Chondrocyte (in vitro differentiated cells): ENCODE data around the gene VPS13C. TPM values are rescaled to one million over a fixed set of nuclear protein-coding genes. Genes with fewer than 3 reads are reported as not detected.

Source experiments
- DNase-seq: peaks from one replicate; pipeline ENCODE4 v3.0.0; 2021; ENCODE audit warnings: mixed read lengths, low spot score
- H3K27ac Mint-ChIP-seq: one replicate; pipeline ENCODE4 v1.8.0; 2021; ENCODE audit warnings: mild to moderate bottlenecking, moderate library complexity, mixed read lengths; ENCODE audit not compliant: unreplicated experiment
- H3K27me3 Mint-ChIP-seq: 2 replicates; pipeline ENCODE4 v1.8.0; 2021; ENCODE audit warnings: low read depth, mixed read lengths
- H3K36me3 Mint-ChIP-seq: 2 replicates; pipeline ENCODE4 v1.8.0; 2021; ENCODE audit warnings: low read depth, mixed read lengths
- H3K4me1 Mint-ChIP-seq: 2 replicates; pipeline ENCODE4 v1.8.0; 2021; ENCODE audit warnings: low read depth, mild to moderate bottlenecking, mixed read lengths
- H3K4me3 Mint-ChIP-seq: one replicate; pipeline ENCODE4 v1.8.0; 2021; ENCODE audit warnings: mild to moderate bottlenecking, moderate library complexity, mixed read lengths; ENCODE audit not compliant: unreplicated experiment
- H3K9me3 Mint-ChIP-seq: 2 replicates; pipeline ENCODE4 v1.8.0; 2021; ENCODE audit warnings: low read depth, mixed read lengths
- CTCF ChIP-seq: fragments of 200-600 bp; sonication (generic); IDR thresholded peaks from 2 replicates; pipeline ENCODE4 v1.5.0; 2021; ENCODE audit warnings: antibody characterized with exemption, mild to moderate bottlenecking, moderate library complexity
- total RNA-seq: library from RNA; stranded (reverse); gene quantifications from 3 replicates; pipeline ENCODE4 v1.2.1, GENCODE V29; 2021

The VPS13C gene
- total RNA-seq, 1 donor from 2014 or later: 46.0 TPM

- peaks cover 5% of the 10 kb centered on the region for H3K4me1 Mint-ChIP-seq
- peaks cover 7% of the 10 kb centered on the region for H3K9me3 Mint-ChIP-seq
- no peak for TF ChIP-seq CTCF
- H3K27ac Mint-ChIP-seq: no peak overlapping the region
- peaks cover 24% of the 10 kb centered on the region for H3K36me3 Mint-ChIP-seq
- no peak overlapping the region for H3K4me3 Mint-ChIP-seq
- no peaks in the 10 kb centered on the region for H3K27me3 Mint-ChIP-seq
- no peak for DNase-seq
Measured at GRCh38 chr15:61989667-61990066, 70.6 kb downstream of the VPS13C start.

GRCh38 chr15:61987824-61988223 lies 72.4 kb downstream of the VPS13C start:
- H3K36me3 Mint-ChIP-seq: peaks cover 24% of the 10 kb centered on the region
- no peak for TF ChIP-seq CTCF
- no peak overlapping the region for H3K4me3 Mint-ChIP-seq
- no peak for DNase-seq
- peaks cover 7% of the 10 kb centered on the region for H3K9me3 Mint-ChIP-seq
- H3K4me1 Mint-ChIP-seq: no peaks in the 10 kb centered on the region
- H3K27me3 Mint-ChIP-seq: no peaks in the 10 kb centered on the region
- H3K27ac Mint-ChIP-seq: no peak overlapping the region

DNA sequence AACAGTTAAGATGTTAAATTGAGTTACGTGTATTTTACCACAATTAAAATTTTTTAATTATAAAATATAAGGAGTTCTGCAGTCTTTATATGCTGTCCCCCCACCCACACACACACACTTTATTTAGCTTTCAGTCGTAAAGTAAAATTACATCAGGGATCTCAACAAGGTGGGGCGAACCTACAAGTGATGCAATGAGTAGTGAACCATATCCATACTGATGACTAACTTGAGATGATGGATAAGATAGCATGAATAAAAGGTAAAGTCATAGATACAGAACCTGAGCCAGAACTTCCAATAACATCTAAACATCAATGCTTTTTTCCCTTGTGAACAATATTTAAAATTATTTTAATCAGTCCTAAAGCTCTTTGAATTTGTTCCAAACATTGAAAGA lies 77.2 kb downstream of the VPS13C start:
- H3K27me3 Mint-ChIP-seq: no peaks in the 10 kb centered on the region
- peaks cover 4% of the 10 kb centered on the region for H3K9me3 Mint-ChIP-seq
- no peak for TF ChIP-seq CTCF
- H3K36me3 Mint-ChIP-seq: peaks cover 22% of the 10 kb centered on the region
- H3K27ac Mint-ChIP-seq: no peak overlapping the region
- no peak for DNase-seq
- no peak overlapping the region for H3K4me3 Mint-ChIP-seq
- H3K4me1 Mint-ChIP-seq: no peaks in the 10 kb centered on the region

DNA sequence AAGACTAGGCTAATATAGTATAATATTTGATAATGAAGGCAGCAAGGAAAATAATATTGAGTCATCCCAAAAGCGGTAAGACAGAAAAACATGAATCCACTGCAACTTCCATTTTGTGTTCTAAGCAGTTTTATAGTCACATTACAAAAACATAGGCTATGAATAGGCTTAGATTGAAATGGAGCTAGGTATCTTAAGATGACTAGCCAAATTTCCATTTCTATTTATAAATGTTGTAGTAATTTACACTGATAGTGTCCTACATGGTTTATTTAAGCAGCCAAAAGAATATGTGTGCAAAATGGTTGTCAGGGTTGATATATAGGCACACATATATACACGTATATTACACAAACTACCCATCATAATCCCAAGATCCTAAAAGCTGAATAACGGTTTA lies 82.0 kb downstream of the VPS13C start:
- Mint-ChIP-seq H3K36me3 (peaks cover 18% of the 10 kb centered on the region), H3K9me3 (no peaks in the 10 kb centered on the region), H3K27me3 (no peaks in the 10 kb centered on the region), H3K27ac (no peak overlapping the region), H3K4me1 (no peaks in the 10 kb centered on the region), H3K4me3 (no peak overlapping the region)
- DNase-seq: no peak
- TF ChIP-seq CTCF: no peak

DNA sequence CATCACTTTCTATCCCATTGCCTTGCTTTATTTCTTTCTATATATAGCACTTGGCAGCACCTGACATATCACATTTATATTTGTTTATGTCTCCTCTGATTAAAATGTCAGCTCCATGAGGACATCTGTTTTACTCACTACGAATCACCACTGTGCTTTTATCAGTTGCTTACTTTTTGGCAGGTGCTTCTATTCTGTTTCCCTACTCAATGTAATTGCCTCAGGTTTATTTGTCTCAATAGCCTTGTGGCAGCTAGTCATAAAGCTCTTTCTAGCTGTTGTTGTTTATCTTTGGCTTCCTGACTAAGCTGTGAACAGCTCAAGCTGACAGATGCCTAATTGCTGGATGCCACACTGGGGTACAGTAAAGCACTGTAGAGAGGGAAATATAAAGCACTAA lies 85.5 kb downstream of the VPS13C start:
- H3K36me3 Mint-ChIP-seq: peaks cover 28% of the 10 kb centered on the region
- no peak for DNase-seq
- no peak for TF ChIP-seq CTCF
- no peak overlapping the region for H3K4me3 Mint-ChIP-seq
- no peak overlapping the region for H3K27ac Mint-ChIP-seq
- no peaks in the 10 kb centered on the region for H3K9me3 Mint-ChIP-seq
- H3K4me1 Mint-ChIP-seq: no peaks in the 10 kb centered on the region
- H3K27me3 Mint-ChIP-seq: no peaks in the 10 kb centered on the region
